NCI-H2227 (cell line): Measurements from ENCODE around the gene C1QTNF12.

Experiments
- DNase-seq: peaks from one replicate; lab custom pipeline; 2025; ENCODE audit not compliant: unreplicated experiment; lab: John Stamatoyannopoulos, UW

C1QTNF12 gene

DNA sequence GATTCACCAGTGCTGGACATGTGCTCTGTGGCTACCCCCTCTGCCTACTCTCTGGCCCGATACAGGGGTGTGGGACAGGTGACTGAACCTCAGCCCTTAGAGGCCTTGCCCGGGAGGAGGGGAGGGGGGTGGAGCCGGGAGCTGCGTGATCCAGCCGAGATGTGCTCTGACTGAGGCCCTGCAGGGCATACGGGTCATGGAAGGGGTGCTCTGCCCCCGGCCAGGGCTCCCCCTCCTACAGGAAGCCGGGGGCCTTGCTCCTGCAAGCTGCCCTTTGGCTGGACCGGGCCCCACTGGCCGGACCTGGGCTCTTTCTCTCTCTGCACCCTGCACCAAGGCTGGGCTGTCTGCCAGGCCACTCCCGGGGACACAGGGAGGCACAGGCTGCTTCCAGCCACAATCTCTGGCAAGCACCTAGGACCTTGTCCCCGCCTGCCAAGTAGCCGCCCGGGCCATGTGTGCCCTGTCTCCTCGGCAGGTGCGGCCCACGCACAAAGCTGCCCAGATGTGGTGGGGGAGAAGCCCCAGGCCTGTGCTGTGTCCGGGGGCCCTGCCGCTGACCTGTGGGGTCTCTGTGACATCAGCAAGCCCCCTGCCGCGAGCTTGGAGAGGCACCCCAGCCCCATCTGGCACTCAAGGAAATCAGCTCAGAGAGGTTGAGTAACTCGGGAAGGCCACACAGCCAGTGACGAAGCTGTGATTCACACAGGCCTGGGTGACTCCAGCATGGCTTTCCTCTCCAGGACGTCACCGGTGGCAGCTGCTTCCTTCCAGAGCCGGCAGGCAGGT, 35.2 kb upstream of the C1QTNF12 start:
- no peak for DNase-seq

- no peak for DNase-seq
These were observed 34.4 kb upstream of the C1QTNF12 start for GRCh38 chr1:1280782-1281481.

- DNase-seq, result no peak
These were observed 32.5 kb upstream of the C1QTNF12 start for GRCh38 chr1:1279028-1279427.

GRCh38 chr1:1278620-1279019, 32.1 kb upstream of the C1QTNF12 start:
- DNase-seq, result no peak

DNA sequence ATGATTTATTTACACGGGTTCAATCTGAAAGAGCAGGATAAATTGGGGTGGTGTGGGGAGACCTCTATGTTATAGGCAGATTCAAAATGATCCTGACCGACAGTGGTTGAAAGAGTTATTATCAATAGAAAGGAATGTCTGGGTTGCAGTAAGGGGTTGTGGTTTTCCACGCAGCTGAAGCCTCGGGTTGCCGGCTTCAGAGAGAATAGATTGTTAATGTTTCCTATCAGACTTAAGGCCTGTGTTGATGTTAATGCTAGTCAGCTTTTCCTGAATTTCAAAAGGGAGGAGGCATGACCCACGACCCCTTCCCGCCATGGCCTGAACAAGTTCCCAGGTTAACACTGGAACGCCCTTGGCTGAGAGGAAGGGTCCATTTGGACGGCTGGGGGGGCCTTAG, 29.3 kb upstream of the C1QTNF12 start:
- DNase-seq, result no peak

DNA sequence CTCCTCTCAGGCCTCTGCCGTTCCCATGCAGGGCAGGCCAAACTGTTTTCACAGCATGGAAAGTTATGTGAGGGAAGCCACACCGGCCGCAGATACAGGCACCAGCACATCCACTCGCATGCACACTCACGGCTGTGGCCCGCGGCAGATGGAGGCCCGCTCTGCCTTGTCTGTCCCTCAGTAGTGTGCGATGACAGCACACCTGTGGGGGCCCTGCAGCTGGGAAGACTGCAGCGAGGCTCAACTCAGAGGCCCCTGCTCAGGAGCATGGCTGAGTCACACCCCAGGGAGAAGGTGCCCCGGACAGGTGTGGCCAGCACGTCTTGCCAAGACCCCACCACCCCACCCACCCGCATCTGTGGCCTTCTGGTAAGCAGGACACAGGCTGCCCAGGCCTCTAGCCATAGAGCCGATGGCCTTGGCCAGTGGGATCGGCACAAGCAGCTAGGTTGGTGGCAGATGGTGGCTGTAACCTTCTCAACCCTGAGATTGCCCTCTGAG, 28.5 kb upstream of the C1QTNF12 start:
- no peak for DNase-seq

- DNase-seq, result no peak
These were observed 27.9 kb upstream of the C1QTNF12 start for GRCh38 chr1:1274299-1274930.

DNA sequence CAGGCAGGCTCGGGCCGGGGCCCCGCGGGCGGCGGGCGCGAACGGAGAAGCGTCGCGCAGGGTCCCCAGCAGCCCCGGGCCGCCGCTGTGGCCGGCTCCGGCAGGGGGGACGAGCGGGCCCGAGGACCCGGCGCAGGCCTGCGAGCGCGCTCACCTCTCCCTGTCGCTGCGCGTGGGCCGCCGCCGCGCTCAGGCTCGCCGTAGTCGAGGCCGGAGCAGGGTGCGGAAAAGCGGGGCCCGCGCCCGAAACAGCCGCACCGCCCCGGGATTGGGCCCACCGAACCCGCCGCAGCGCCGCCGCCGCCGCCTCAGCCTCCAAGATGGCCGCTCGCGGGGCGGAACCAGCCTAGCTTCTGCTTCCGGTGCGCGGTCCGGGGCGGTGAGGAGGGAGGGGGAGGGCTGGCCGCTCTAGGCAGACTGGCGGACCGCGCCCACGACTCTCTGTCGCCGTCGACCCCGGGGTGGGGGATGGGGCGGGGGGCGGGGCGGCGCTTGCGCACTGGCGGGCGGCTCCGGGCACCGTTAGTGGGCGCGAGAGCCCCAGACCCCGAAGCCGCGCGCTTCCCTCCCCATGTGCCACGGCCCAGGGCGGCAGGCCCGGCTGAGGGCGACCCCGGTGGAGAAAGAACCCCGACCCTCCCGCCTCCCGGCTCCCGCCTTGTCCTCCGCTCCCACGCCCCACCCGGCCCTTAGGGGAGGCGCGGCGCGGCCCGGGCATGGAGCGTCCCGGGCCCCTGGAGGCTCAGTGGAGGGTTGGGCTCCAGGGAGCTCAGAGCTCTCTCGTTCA, 27.2 kb upstream of the C1QTNF12 start, which contains the start of gene UBE2J2:
Gene UBE2J2, minus strand, starts transcription at position 343 of the 787 bp plus-strand sequence. CDS start 5,862 bp downstream, outside the sequence.
- peak; percentile 93 for DNase-seq

GRCh38 chr1:1273209-1273511, 26.6 kb upstream of the C1QTNF12 start:
- DNase-seq, result no peak

DNA sequence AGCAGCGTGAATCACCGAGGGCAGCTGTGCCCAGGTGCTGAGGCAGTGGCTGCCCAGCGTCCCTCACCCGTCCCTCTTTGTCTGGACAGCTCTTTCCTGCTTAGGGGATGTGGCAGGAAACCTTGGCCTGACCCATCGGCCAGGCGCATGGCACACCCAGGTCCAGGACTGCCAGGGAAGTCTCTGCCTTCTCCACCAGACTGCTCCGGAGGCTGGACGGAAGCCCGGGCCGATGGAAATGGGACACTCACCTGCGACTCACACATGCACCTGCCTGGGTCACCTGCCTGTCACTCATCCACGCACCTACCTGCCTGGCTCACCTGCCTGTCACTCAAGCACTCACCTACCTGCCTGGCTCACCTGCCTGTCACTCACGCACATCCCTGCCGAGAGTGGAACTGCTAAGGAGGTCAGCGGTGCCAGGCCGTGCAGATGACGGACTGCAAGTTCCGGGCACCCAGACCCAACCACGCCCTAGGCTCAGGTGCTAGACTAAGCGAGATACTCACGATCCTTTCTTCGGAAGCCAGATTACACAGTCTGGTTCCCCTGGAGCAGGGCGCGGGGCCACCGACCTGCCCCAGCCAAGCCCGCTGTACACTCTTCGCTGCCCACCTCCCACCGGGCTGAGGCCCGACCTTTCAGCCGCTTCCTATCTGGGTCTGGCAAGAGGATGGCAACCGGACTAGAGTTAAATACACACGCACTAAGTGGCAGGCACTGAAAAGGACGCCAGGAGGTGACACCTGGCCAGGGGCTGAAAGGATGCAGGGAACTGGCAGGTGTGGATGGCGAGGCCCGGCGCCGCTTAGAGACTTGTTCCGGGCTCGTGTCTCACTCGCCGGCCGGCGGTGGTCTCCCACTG, 26.1 kb upstream of the C1QTNF12 start:
- DNase-seq, result no peak

- no peak for DNase-seq
These were observed 24.3 kb upstream of the C1QTNF12 start for GRCh38 chr1:1270813-1271212.

DNA sequence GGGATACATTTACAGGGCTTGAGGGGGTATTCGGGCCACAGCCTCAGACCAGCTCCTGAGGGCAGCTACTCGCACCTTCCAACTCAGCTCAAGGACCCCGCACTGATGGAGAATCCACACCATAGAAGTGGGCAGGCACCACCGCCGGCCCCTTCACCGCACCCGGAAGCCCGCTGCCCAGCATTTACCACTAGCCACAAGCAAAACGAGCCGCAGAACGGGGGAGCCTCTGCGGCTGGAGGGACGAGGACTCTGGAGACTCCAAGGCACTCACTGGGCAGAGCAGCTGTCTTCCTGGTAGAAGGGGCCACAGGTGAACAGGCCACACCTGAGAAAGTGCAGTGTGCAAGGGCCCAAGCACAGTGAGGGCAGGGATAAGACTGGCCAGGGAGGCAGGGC, 21.8 kb upstream of the C1QTNF12 start:
- no peak for DNase-seq

- no peak for DNase-seq
These were observed 21.2 kb upstream of the C1QTNF12 start for GRCh38 chr1:1267488-1268283.

GRCh38 chr1:1264868-1265272, 18.3 kb upstream of the C1QTNF12 start:
- no peak for DNase-seq

DNA sequence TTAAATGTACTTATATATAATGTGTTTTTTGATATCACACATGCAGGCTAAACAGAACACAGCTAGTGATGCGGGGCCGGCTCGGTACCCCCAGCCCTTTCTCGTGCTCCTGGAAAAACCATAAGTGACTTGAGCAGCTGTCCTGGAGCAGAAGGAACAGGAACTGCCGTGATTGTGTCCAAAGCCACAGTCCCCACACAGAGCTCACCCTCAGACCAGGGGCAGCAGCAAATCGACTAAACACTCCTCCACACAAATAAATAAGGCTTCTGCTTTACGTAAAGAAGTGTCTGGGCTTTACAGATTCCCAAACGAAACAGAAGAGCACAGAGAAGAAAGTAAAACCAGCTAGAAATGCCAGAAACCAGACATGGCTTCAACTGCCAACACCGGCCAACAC, 17.5 kb upstream of the C1QTNF12 start:
- no peak for DNase-seq

- no peak for DNase-seq
These were observed 16.2 kb upstream of the C1QTNF12 start for GRCh38 chr1:1262758-1263157.

DNA sequence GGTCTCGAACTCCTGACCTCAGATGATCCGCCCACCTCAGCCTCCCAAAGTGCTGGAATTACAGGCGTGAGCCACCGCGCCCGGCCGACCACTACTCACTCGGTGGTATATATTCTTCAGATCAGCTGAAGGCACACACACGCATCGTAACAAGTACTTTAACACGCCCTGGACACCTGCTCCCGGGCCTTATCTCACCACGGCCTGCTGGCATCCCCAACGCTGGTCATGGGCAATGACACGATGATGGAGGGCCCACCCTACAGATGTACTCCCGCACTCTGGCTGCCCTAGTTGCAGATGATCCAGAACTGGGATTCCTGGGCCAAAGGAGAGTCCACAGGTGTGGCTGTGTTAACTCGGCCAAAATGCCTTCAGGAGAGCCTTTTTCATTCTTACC, 15.5 kb upstream of the C1QTNF12 start:
- no peak for DNase-seq

- no peak for DNase-seq
These were observed 14.5 kb upstream of the C1QTNF12 start for GRCh38 chr1:1260843-1261560.
